Endothelial cell of hepatic sinusoid (primary cell): ENCODE results near the gene MOCS1.

Experiments used
- in situ Hi-C: cut with HindIII; loops from 2 replicates; pipeline ENCODE4 v1.10.0; 2017; ENCODE audit warnings: low sequenced_read_pairs

The MOCS1 gene

DNA sequence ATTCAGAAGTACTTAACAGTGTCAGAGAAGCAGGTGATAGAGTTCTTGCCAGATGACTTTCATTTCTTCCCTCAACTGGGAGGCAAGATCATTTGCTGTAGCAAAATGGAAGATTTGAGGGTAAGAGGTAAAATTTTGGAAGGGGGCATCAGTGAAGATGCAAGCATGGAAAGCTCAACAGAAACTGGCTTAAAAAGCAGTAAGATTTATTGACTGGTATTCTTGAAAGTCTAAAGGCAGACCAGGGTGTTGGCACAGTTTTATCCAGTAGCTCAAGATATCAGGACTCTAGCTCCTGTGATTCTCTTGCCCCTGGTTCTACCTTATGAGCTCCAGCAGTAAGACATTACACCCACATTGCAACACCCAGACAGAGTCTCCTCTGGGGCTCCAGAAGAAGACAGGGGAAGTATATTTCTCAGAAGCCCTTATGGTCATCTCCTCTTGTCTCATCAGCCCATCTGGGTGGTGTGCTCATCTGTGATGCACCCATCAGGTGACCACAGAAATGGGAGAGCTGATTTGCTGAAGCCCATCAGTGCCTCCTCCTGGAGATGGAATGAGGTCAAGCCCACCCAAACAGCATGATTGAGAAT, 16.0 kb upstream of the MOCS1 start:
- in situ Hi-C loops = no loop called here

DNA sequence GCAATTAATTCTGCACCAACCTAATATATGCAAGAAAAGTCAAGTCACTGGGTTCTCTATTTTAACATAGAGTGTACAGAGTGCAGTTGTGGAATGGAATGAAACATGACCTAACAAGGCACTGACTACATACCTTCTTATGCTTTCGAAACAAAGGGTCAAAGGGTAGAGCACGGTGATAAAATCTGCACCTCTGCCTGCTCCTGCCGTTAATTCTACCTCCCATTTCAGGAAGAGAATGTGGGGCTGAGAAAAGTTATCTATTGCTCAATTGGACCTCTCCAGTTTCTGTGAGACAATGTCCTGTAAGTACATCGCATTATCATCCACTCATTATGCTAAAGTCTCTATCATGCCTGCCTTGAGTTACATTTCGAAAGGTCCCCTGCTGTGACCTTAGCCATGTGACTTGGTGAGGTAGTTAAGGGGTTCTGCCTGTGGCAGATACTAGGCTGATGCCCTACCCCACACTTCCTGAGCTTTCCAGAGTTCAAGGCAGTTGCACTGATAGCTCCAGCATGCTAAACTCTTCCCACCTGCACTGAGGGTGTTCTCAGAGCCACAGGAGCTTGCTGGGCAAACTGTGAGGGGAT, 14.0 kb upstream of the MOCS1 start:
- in situ Hi-C loops = no loop called here

DNA sequence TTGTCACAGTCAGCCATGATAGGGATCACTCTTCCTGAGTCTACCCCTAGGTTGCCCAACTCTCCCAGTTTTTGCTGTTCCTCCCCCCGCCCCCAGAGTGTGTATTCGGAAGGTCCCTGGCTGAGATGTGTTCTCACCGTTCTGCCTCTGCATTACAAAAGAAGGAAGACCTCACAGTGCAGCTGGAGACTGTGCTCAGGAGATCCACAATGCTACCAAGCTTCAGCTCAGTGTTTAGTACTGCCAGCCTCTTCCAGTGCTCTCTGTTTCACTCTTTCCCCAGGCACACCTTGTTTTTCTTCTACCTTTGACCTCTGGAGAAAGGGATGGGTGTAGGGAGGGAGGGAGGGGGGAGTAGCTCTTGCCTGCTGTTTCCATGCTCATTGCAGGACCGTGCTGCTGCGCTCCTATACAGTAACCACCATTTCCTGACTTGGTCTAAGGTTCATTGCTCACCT, 13.4 kb upstream of the MOCS1 start:
- in situ Hi-C loops = no loop called here

- in situ Hi-C loops = no loop called here
Observed at GRCh38 chr6:39945626-39946025, 11.4 kb upstream of the MOCS1 start.

- in situ Hi-C loops = no loop called here
Observed at GRCh38 chr6:39942903-39943580, 8.8 kb upstream of the MOCS1 start.

GRCh38 chr6:39941820-39942219, 7.6 kb upstream of the MOCS1 start:
- in situ Hi-C loops = no loop called here

DNA sequence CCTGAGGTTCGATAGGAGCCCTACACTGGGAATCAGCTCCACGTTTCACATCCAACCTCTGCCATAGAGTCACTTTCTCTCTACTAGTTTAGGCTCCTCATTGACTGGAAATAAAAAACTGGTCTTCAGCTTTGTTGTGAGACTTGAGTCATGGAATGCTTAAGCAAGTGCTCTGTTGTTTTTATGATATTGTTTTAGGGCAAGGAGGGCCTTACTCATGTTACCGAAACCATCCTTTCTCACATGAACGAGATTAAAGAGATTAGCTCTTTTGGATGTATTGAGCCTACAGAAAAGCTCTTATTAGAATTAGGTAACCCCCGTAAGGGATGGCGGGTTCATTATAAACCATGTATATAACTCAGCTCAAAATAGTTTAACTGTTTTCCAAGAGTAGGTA, 6.9 kb upstream of the MOCS1 start:
- in situ Hi-C loops = no loop called here

GRCh38 chr6:39938773-39939654, 4.8 kb upstream of the MOCS1 start:
- in situ Hi-C loops = no loop called here

DNA sequence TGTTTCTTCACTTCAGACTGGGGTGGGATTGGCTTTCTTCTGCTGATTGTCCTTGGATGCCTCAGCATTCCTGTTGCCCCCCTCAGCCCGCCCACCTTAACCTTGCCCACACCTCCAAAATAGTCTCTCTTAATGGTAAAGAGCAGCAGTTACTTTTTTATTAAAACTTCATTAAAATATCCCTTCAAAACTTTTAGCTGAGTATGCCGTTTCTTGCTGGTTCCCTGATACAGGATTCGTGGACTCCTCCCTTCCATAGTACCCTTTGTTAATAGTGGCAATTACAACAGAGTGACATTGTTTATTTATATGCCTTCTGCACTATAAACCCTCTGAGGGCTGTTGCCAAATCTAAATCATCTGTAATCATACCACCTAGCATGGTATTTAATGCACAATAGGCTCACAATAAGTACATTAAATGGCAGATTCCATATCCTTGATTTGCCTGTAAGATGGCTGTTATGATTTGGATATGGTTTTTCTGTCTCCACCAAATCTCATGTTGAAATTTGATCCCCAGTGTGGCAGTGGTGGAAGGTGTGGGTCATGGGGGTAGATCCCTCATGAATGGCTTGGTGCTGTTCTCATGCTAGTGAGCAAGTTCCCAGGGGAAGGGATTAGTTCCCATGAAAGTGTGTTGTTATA, 3.5 kb upstream of the MOCS1 start:
- in situ Hi-C loops = no loop called here

- in situ Hi-C loops = no loop called here
Observed at GRCh38 chr6:39936857-39937256, 2.6 kb upstream of the MOCS1 start.

GRCh38 chr6:39935241-39935640, 979 bp upstream of the MOCS1 start:
- in situ Hi-C loops = no loop called here

GRCh38 chr6:39933669-39934130, 562 bp downstream of the MOCS1 start:
- in situ Hi-C loops = no loop called here

DNA sequence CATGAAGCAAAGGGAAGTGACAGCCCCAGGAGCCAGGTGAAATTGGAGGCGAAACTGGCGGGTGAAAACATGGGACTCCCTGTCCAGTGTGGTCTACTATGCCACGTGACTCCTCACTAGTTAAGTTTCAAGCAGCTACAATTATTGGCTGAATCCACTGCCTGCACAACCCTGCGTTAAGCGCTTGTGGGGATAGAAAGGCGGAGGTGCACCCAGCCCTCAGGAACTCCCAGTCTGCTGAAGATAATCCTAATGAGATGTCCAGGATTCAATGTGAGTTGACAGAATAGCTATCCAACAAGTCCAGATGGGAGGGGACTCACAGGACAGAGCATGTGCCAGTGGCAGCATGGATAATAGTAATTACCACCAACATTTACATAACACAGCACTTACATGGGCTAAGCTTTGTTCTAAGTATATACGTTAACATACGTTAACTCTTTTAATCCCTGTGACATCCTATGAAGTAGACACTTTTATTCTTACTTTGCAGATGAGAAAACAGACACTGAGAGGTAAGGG, 1.8 kb downstream of the MOCS1 start:
- in situ Hi-C loops = no loop called here

- in situ Hi-C loops = no loop called here
Observed at GRCh38 chr6:39931607-39932006, 2.7 kb downstream of the MOCS1 start.

DNA sequence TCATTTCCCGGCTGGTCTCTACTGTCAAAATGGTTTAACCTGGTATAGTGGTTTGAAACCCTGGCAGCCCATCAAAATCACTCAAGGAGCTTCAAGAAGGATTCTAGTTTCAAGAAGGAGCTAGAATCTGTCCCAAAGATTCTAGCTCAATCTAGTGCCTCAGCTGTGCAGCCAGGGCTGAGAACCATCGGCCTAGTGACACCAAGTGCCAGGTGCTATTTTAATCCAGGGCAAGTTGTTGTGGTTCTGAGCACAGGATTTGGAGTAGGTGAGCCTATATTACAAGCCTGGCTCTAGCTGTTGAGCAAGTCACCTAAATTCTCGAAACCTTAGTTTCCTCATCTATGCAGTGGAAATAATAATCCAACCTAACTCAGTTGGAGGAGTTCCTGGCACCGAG, 3.7 kb downstream of the MOCS1 start:
- in situ Hi-C loops = no loop called here

DNA sequence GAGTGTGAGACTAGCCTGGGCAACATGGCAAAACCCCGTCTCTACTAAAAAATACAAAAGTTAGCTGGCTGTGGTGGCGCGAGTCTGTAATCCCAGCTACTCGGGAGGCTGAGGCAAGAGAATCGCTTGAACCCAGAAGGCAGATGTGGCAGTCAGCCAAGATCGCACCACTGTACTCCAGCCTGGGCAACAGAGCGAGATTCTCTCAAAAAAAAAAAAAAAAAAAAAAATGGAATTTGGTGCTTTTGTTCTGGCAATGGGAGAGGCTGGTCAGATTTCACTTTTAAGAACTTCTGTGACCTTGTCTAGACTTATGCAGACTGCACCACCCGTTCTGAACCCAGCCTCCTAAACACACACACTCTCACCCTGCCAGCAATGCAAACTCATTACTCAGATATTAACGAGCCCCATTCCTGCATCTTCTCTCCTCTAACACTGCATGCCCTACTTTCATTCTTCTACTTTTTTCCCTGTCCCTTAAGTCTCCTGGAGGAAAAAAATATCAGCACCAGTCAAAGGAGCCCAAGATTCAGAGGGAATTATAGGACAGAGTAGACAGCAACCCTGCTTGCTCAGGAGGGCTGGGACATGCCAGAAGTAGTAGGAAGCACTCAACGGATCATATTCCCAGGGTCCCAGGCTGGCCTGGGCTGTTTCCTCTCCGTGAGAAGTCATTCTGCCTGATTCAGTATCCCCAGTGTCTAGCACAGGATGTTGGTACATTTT, 4.4 kb downstream of the MOCS1 start:
- in situ Hi-C loops = no loop called here

DNA sequence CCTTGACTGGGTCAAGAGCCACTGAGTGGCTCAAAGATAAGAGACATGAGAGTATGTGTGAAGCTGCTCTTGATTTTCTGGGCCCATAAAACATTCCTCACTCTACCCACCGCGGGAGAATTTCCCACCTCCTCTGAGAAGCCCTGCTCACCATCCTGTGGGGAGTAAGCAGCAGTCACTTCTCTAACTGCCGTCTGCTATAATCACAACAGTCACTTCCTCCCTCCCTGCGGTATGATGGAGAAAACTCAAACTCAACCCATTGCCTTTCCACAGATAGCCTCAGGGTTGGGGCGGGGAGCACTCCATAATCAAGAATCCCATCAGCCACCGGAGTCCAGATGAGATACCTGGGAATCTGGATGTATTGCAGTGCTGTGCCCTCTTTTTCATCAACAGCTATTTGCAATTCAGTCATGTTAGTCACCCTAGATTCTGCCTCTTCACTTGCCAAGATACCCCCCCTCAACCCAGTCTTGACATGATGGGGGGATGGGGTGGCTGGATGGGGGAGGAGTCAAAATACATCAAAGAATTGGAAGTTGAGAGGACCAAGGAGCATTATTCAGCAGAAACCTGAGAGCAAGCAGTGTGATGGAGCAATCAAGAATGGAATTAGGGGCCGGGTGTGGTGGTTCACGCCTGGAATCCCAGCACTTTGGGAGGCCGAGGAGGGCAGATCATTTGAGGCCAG, 5.1 kb downstream of the MOCS1 start:
- in situ Hi-C loops = no loop called here

DNA sequence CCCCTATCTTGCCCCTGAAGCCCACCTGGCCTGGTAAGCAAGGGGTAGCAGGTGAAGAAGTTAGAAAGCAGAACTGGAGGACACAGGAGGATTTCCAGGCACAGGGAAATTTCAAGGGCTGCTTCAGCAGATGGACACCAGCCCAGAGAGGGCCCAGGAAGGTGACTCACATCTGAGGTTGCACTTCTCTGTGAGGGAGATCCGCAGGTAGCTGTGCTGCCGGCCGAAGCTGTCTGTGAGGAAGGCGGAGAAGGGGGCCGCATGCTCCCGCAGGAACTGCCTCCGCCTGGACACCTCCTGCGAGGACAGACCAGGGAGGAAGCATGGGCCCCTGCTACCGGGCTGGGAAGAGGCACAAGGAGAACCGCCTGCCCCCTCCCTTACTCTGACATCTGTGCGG, 7.1 kb downstream of the MOCS1 start:
- in situ Hi-C loops = no loop called here

DNA sequence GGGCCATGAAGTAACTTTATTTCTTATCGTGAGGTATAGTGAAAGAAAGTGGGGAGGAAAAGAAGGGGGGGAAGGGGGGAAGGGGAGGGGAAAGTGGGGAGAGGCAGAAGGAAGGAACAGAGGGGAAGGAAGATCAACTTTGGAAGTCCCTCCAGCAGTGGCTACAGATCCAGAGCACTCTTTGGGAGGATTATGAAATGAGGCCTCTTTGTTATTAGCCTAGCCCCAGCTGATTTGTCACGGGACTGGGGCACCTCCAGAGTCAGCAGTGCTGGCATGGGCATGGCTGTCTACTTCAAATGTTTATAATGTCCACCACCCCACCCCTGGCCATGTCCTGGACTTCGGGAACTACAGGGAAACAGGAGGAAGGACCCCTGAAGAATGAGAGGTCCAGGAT, 7.6 kb downstream of the MOCS1 start:
- in situ Hi-C loops = no loop called here
